ENCODE data around the gene RNU6-9. TPM values are rescaled to one million over a fixed set of nuclear protein-coding genes. Genes with fewer than 3 reads are reported as not detected.

The RNU6-9 gene
- total RNA-seq, 1 donor from 2014 or later: not detected

DNA sequence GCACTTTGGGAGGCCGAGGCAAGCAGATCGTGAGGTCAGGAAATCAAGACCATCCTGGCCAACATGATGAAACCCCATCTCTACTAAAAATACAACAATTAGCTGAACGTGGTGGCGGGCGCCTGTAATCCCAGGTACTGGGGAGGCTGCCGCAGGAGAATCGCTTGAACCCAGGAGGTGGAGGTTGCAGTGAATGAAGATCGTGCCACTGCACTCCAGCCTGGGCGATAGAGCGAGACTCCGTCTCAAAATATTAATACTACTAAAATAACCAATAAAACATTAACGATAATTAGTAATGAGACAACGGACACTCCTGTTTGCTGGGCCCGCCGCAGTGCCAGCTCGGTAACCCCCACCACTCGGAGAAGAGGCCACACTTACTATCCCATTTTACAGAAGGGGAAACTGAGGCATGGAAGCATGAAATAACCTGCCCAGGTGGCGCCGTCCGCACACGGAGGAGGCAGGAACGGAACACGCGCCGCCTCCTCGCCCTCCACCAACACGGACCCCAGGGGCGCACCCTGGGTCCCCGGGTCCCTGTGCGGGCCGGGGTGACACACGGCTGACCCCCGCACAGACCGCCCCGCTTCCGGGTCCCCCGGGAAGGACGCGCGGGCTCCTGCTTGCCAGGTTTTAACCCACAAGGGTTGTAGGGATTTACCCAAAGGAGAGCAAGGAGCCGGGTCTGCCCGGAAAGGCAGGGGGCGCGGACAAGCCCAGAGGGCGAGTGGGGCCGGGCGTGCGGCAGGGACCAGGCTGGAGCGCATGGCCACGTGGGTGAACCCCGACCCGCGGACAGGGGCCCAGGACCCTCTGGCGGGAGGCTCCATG lies 18.1 kb downstream of the RNU6-9 start:
- peak overlapping the region in 1 of 2 donors; percentile 2 for H3K4me3 ChIP-seq
- TF ChIP-seq, protein P1, sequence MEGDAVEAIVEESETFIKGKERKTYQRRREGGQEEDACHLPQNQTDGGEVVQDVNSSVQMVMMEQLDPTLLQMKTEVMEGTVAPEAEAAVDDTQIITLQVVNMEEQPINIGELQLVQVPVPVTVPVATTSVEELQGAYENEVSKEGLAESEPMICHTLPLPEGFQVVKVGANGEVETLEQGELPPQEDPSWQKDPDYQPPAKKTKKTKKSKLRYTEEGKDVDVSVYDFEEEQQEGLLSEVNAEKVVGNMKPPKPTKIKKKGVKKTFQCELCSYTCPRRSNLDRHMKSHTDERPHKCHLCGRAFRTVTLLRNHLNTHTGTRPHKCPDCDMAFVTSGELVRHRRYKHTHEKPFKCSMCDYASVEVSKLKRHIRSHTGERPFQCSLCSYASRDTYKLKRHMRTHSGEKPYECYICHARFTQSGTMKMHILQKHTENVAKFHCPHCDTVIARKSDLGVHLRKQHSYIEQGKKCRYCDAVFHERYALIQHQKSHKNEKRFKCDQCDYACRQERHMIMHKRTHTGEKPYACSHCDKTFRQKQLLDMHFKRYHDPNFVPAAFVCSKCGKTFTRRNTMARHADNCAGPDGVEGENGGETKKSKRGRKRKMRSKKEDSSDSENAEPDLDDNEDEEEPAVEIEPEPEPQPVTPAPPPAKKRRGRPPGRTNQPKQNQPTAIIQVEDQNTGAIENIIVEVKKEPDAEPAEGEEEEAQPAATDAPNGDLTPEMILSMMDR (IDR thresholded peaks at IDR 0.05): no peak

DNA sequence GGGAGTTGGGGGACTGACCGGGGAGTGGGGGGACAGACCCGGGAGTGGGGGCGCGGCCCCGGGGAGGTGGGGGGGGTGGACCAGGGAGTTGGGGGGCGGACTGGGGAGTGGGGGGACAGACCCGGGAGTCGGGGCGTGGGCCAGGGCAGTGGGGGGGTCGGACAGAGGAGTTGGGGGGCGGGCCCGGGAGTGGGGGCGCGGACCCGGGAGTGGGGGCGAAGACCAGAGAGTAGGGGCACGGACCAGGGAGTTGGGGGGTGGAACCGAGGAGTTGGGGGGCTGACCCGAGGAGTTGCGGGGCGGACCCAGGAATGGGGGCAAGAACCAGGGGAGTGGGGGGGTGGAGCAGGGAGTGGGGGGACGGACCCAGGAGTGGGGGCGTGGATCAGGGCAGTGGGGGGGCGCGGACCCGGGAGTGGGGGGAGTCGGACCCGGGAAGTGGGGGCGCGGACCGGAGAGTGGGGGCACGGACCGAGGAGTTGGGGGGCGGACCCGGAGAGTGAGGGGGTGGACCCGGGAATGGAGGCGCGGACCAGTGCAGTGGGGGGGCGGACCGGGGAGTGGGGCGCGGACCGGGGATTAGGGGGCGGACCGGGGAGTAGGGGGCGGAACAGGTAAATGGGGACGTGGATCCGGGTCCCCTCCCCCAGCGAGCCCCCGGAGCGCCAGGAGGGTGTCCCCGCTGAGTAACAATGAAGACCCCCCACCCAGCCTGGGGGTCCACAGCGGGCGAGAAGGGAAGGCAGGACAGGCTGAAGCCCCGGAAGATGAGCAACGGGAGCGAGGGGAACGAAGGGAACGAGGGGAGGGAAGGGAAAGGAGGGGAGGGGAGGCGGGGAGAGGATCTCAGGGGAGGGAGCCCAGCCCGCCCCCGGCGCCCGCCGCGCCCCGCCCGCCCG lies 19.1 kb downstream of the RNU6-9 start:
- Histone ChIP-seq H3K36me3 (no peaks in the 10 kb centered on the region), H3K4me3 (peak overlapping the region; percentile 93 to 95), H3K27ac (peak overlapping the region; percentile 74 to 79), H3K27me3 (peaks cover 7% of the 10 kb centered on the region), H3K4me1 (peaks cover 2 to 12% of the 10 kb centered on the region in 2 donors), H3K9me3 (no peaks in the 10 kb centered on the region)
- intact Hi-C loops (cut with DNase I): loop anchor here (1.0 to 5.0 kb wide), 2 partner anchors 19 to 115 kb away; partner anchors contain the start of genes MED16, PTBP1 and RNU6-9
- TF ChIP-seq, protein P1 (IDR thresholded peaks at IDR 0.05): no peak
- DNase-seq (ENCODE audit: low spot score in 2 of 2): no peak

More for the DNA sequence above, 18.1 kb downstream of the RNU6-9 start:
- H3K27ac ChIP-seq: peak overlapping the region in 1 of 2 donors; percentile 7
- no peaks in the 10 kb centered on the region for H3K36me3 ChIP-seq
- H3K4me1 ChIP-seq: peaks cover 0 to 7% of the 10 kb centered on the region in 2 donors
- intact Hi-C loops (cut with DNase I): loop anchor here (5.0 kb wide), 1 partner anchor 114 kb away; the partner anchor contains the start of gene PTBP1
- no peaks in the 10 kb centered on the region for H3K9me3 ChIP-seq
- H3K27me3 ChIP-seq: no peaks in the 10 kb centered on the region
- no peak for DNase-seq (ENCODE audit: low spot score in 2 of 2)

DNA sequence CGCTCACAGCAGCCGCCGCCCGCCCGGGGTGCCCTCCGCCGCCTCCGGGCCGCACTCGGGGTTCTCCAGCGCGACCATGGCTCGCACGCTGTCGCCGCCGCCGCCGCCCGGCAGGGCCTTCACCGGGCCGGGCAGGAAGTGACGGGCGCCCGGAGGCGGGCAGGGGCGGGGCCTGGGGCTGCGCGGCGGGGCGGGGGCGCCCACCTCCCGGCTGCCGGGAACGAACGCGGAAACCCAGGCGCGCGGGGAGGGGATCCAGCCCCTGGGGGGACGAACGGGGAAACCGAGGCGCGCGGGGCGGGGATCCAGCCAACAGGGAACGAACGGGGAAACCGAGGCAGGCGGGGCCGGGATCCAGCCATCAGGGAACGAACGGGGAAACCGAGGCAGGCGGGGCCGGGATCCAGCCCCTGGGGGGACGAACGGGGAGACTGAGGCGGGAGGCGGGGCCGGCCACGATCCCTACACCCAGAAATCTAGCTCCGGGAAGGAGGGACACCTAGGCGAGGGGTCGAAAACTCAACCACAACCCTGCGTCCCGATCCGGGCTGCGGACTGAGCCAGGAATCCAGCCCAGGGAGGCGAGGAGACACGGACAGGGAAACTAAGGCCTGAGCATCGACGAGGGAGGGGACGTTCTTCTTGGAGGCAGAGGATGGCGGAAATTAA lies 19.9 kb downstream of the RNU6-9 start, which contains the start of gene R3HDM4:
Gene R3HDM4, minus strand, starts transcription at position 140 of the 669 bp plus-strand sequence. Its CDS starts 62 bp downstream, at position 78.
- H3K4me1 ChIP-seq: peaks cover 6 to 19% of the 10 kb centered on the region in 2 donors
- intact Hi-C loops (cut with DNase I): loop anchor here (1.0 to 5.0 kb wide), 2 partner anchors 20 to 116 kb away; partner anchors contain the start of genes MED16, PTBP1 and RNU6-9
- TF ChIP-seq, protein P1 (IDR thresholded peaks at IDR 0.05): no peak
- peaks cover 15% of the 10 kb centered on the region for H3K27me3 ChIP-seq
- H3K9me3 ChIP-seq: no peaks in the 10 kb centered on the region
- peak within 1 kb of the TSS; percentile 93 to 95 for H3K4me3 ChIP-seq
- peak in 1 of 2 donors; percentile 86 for DNase-seq (ENCODE audit: low spot score in 2 of 2)
- H3K27ac ChIP-seq: peak within 1 kb of the TSS; percentile 84 to 91
- H3K36me3 ChIP-seq: no peaks in the 10 kb centered on the region

DNA sequence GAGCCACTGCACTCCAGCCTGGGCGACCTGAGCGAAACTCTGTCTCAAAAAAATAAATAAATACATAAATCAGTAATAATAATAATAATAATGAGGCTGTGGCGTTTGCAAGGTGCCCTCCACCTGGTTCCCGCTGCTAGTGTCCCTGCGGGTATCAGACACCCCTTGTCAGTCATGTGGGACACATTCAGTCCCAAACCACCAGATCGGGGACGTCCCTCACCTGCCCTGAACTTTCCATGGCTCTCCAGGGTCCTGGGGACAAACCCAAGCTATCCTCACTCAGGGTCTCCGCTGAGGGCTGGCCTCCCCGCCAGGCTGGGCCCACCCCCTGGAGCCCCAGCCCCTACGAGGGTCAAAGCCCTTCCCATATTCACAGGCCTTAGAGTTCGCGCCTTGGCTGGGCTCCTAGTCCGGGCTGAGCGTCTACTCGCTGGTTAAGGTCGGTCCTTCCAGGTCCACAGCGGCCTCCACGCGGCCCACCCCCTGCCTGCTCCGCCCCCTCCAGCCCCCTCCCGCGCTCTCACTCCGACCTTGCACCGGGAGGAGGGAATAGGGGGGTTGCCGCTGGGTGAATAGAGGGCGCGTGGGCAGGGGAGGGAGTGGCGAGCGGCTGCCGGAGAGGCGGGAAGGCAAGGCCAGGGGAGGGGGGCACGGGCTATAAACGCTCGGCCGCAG lies 23.5 kb downstream of the RNU6-9 start:
- Histone ChIP-seq H3K27me3 (peaks cover 17% of the 10 kb centered on the region), H3K4me1 (peaks cover 10 to 39% of the 10 kb centered on the region in 2 donors)
- intact Hi-C loops (cut with DNase I): no loop called here

More for the DNA sequence above, 23.5 kb downstream of the RNU6-9 start:
- Histone ChIP-seq H3K27ac (no peak overlapping the region), H3K4me3 (peak overlapping the region; percentile 43 to 59), H3K36me3 (no peaks in the 10 kb centered on the region), H3K9me3 (no peaks in the 10 kb centered on the region)
- TF ChIP-seq, protein P1 (IDR thresholded peaks at IDR 0.05): no peak
- no peak for DNase-seq (ENCODE audit: low spot score in 2 of 2)

All from ascending aorta (tissue), 2 donors.